Dendritic cell treated with granulocyte-macrophage colony-stimulating factor and Interleukin-4, amounts not matched to agents 40 ng/mL and 50 ng/mL, for 4 days (primary cell): ENCODE measurements around the gene SLC50A1.

Experiments
- H3K27ac Mint-ChIP-seq: one replicate; pipeline ENCODE4 v1.8.0; 2022; ENCODE audit warnings: mild to moderate bottlenecking, mixed read lengths
- H3K27me3 Mint-ChIP-seq: one replicate; pipeline ENCODE4 v1.8.0; 2022; ENCODE audit warnings: mild to moderate bottlenecking, mixed read lengths
- H3K36me3 Mint-ChIP-seq: one replicate; pipeline ENCODE4 v1.8.0; 2022; ENCODE audit warnings: low read depth, mixed read lengths
- H3K4me1 Mint-ChIP-seq: one replicate; pipeline ENCODE4 v1.8.0; 2022; ENCODE audit warnings: low read depth, mixed read lengths
- H3K4me3 Mint-ChIP-seq: one replicate; pipeline ENCODE4 v1.8.0; 2022; ENCODE audit warnings: mild to moderate bottlenecking, moderate library complexity, mixed read lengths
- H3K9me3 Mint-ChIP-seq: one replicate; pipeline ENCODE4 v1.8.0; 2022; ENCODE audit warnings: mixed read lengths
- intact Hi-C: fragments of 100-400 bp; cut with micrococcal nuclease; formaldehyde crosslinking; loops from one replicate; pipeline ENCODE4 v1.15.0; 2022

SLC50A1 gene

DNA sequence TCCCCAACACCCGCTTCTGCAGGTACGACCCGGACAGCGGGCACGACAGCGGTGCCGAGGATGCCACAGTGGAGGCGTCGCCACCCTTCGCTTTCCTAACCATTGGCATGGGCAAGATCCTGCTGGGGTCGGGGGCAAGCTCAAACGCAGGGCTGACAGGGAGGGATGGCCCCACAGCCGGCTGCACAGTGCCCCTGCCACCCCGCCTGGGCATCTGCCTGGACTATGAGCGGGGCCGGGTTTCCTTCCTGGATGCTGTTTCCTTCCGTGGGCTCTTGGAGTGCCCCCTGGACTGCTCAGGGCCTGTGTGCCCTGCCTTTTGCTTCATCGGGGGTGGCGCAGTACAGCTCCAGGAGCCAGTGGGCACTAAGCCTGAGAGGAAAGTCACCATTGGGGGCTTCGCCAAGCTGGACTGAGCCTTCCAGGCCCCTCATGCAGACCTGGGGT, 48.1 kb downstream of the SLC50A1 start:
- intact Hi-C loops: no loop called here
- Mint-ChIP-seq H3K27me3 (peaks cover 27% of the 10 kb centered on the region), H3K4me3 (no peak overlapping the region), H3K4me1 (peaks cover 75% of the 10 kb centered on the region), H3K27ac (peak overlapping the region; percentile 83), H3K36me3 (no peaks in the 10 kb centered on the region), H3K9me3 (no peaks in the 10 kb centered on the region)

DNA sequence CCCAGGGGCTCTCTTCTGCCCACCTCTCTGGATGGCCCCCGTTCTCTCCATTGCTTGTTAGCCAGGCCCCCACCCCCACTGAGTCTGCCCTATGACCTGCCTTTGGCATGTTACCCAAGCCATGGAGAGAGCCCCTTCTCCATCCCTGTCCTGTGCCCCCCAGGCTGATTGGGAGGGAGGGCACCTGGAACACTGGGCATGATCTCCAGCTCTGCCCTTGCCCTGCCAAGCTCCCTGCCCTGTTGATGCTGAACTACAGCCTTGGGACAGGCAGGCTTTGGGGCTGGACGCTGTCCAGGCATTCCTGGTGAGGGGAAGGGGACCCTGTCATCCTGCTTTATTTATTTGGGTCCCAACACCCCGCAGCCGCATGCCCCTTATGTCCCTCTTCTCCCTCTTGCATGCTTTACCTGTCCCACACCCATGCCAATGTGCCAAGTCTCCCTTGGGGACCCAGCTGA, 48.7 kb downstream of the SLC50A1 start:
- H3K4me3 Mint-ChIP-seq: no peak overlapping the region
- peaks cover 27% of the 10 kb centered on the region for H3K27me3 Mint-ChIP-seq
- no peaks in the 10 kb centered on the region for H3K36me3 Mint-ChIP-seq
- peaks cover 69% of the 10 kb centered on the region for H3K4me1 Mint-ChIP-seq
- no peaks in the 10 kb centered on the region for H3K9me3 Mint-ChIP-seq
- peak overlapping the region; percentile 83 for H3K27ac Mint-ChIP-seq
- intact Hi-C loops: no loop called here

DNA sequence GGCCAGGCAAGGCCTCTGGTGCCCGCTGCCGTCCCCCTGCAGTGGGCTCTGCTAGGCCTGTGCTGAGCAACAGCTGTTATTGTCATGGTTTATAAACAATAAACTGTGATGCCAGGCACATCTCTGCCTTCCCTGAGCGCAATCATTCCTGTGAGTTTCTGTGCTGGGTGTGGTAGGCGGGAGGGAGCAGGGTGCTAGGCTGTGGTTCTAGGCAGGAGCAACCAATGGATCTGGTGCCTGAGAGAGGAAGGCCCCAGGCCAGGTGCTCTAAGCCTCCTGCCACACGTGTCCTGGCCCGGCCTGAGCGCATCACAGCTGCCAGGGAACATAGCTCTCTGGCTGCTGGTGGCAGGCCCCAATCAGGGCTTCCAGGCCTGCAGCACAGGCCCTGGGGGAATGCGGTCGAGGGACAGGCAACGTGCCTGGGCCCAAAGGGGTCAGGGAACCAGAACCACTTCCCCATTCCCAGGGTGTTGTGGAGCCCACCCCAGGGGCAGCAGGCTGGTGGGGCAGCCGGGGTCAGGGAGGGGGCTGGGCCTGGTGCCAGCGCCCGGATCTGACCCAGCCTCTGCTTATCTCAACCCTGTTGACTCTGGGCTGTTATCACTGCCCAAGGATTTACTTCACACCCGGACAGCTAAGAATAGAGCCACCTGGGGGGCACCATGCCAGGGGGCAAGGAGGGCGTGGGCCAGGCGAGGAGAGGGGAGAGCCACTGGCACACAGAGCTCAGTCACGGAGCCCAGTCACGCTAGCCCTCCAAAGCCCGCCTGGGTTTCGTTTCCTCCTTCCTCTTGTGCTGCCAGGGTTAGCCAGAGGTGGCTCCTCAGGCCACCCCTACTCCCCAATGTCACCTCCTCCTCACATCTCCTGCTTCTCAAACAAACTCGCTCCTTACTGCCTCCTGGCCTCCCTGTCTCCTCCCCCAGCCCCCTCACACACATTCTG, 49.5 kb downstream of the SLC50A1 start:
- Mint-ChIP-seq H3K9me3 (no peaks in the 10 kb centered on the region), H3K4me3 (peak overlapping the region; percentile 28), H3K4me1 (peaks cover 65% of the 10 kb centered on the region), H3K27ac (peak overlapping the region; percentile 83), H3K27me3 (peaks cover 27% of the 10 kb centered on the region), H3K36me3 (no peaks in the 10 kb centered on the region)
- intact Hi-C loops: no loop called here

DNA sequence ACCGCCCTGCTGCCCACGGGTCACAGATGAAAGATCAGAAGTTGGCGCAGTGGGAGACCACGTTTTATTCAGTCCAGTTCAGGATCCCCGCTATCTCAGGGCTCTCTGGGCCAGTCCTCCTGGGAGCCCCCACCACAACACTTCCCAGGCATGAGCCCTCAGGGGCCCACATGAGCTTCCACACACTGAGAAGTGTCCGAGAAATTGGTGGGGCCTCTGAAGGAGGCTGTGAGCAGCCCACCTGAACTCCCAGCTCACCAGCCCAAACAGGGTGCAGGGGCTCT, 50.1 kb downstream of the SLC50A1 start:
- peak overlapping the region; percentile 83 for H3K27ac Mint-ChIP-seq

DNA sequence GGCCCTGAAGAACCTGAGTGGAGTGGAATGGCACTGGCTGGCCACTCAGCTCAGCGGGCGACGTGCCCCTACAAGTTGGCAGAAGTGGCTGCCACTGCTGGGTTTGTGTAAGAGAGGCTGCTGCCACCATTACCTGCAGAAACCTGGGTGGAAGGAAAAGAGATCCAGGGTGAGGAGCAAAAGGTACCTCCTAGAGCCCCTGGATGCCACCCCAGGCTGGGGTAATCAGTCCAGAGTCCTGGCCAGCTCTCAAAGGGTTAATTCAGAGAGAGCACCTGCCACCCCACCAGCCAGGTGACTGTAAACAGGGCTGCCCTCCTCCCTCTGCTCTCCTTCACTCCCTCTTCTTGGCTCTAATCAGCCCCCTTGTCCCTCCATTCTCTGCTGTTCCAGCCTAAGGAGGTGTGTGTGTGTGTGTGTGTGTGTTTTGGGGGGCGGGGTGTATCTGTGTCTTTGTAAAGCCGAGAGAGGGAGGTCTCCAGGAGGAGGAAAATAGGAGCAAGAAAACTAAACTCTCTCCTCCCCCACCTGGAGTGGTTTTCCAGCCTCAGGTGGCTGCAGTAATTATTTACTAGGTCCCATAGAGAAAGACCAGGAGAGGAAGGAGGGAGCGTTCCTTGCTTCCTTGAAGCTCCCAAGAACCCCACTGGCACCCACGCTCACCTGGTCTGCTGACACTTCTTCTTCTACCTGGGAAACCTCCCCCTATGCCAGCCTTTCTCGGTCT, 50.6 kb downstream of the SLC50A1 start:
- H3K27ac Mint-ChIP-seq: peak overlapping the region; percentile 83
- no peak overlapping the region for H3K4me3 Mint-ChIP-seq
- H3K9me3 Mint-ChIP-seq: no peaks in the 10 kb centered on the region
- H3K27me3 Mint-ChIP-seq: peaks cover 27% of the 10 kb centered on the region
- peaks cover 63% of the 10 kb centered on the region for H3K4me1 Mint-ChIP-seq
- intact Hi-C loops: no loop called here
- no peaks in the 10 kb centered on the region for H3K36me3 Mint-ChIP-seq

More for the DNA sequence above, 50.1 kb downstream of the SLC50A1 start:
- peaks cover 65% of the 10 kb centered on the region for H3K4me1 Mint-ChIP-seq
- H3K36me3 Mint-ChIP-seq: no peaks in the 10 kb centered on the region
- no peaks in the 10 kb centered on the region for H3K9me3 Mint-ChIP-seq
- H3K4me3 Mint-ChIP-seq: peak overlapping the region; percentile 28
- intact Hi-C loops: no loop called here
- peaks cover 27% of the 10 kb centered on the region for H3K27me3 Mint-ChIP-seq

DNA sequence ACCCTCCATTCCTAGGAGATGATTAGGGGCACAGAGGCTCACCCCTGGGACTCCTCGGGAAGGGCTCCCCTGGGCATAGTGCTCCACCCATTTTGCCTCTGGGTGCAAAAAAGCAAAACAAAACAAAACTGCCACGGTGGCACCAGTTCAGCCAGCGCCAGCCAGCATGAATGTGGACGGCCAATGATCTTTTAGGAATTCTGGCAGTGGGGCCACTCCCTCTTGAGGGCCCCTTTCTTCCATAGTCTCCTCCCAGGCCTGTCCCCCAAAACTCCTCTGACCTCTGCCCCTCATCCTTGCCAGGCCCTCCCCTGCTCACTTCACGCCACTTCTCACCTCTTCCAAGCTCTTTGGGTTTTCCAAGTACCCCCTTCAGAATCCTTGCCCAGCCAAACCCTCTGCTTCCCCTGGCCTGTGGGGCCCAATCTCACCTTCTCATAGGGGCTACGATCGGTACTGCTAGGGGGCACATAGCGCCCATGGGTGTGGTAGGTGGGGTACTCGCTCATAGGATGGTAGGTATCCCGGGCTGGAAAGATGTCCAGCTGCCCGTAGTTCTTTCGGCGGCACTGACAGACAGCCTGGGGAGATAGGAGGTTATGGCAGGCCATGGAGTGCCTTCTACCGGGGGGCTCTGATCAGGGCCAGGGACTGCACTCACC, 51.3 kb downstream of the SLC50A1 start:
- peaks cover 57% of the 10 kb centered on the region for H3K4me1 Mint-ChIP-seq
- H3K4me3 Mint-ChIP-seq: no peak overlapping the region
- H3K27ac Mint-ChIP-seq: peak overlapping the region; percentile 83
- H3K9me3 Mint-ChIP-seq: no peaks in the 10 kb centered on the region
- H3K27me3 Mint-ChIP-seq: peaks cover 23% of the 10 kb centered on the region
- H3K36me3 Mint-ChIP-seq: no peaks in the 10 kb centered on the region
- intact Hi-C loops: no loop called here

DNA sequence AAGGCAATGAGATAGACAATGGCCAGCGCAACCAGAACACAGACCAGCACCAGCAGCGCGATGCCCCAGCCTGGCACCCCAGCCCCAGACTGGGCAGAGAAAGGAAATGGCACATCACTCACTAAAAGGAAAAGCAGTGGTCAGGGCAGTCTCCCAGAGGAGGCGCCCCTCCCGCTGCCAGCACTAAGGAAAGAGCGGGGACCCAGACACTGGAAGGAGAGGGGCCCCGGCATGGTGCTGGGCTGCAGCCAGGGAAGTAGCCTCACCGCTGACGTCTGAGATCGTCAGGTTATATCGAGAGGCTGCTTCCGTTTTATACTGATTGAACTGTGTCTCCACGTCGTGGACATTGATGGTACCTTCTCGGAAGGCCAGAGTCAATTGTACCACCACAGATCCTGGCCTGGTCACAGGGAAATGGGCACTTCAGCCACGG, 51.8 kb downstream of the SLC50A1 start:
- peaks cover 22% of the 10 kb centered on the region for H3K27me3 Mint-ChIP-seq
- peak overlapping the region; percentile 83 for H3K27ac Mint-ChIP-seq
- peaks cover 57% of the 10 kb centered on the region for H3K4me1 Mint-ChIP-seq
- no peaks in the 10 kb centered on the region for H3K9me3 Mint-ChIP-seq
- no peak overlapping the region for H3K4me3 Mint-ChIP-seq
- intact Hi-C loops: no loop called here
- H3K36me3 Mint-ChIP-seq: no peaks in the 10 kb centered on the region

DNA sequence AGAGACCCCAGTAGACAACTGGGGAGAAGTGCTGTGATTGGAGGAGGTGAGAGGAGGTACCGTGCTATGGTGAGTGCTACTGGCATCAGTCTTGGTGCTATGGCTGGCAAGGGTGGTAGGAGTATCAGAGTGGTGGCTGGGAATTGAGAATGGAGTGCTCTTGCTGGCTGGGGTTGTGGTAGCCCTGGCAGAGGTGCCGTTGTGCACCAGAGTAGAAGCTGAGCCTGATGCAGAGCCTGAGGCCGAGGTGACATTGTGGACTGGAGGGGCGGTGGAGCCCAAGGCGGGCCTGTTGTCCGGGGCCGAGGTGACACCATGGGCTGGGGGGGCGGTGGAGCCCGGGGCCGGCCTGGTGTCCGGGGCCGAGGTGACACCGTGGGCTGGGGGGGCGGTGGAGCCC, 52.6 kb downstream of the SLC50A1 start:
- Mint-ChIP-seq H3K27ac (peak overlapping the region; percentile 54), H3K4me3 (no peak overlapping the region), H3K4me1 (peaks cover 62% of the 10 kb centered on the region), H3K36me3 (no peaks in the 10 kb centered on the region), H3K27me3 (peaks cover 20% of the 10 kb centered on the region), H3K9me3 (no peaks in the 10 kb centered on the region)
- intact Hi-C loops: no loop called here
